22Rv1 (cell line): ENCODE results near the gene CD19.

Experiments
- CTCF ChIP-seq: fragments of 450-650 bp; IDR thresholded peaks from 2 replicates; pipeline ENCODE4 v1.5.1; 2017; ENCODE audit warnings: mild to moderate bottlenecking
- ZFX ChIP-seq: fragments of 450-650 bp; IDR thresholded peaks from 2 replicates; pipeline ENCODE4 v1.6.1; 2017; ENCODE audit warnings: antibody characterized with exemption, borderline replicate concordance

GRCh38 chr16:28975158-28975599 is 43.4 kb downstream of the CD19 start:
- TF ChIP-seq CTCF = no peak
- no peak for TF ChIP-seq ZFX
